Left ventricle myocardium inferior (tissue), 1 donor: Measurements from ENCODE around the gene XRCC5. TPM values are rescaled to one million over a fixed set of nuclear protein-coding genes. Genes with fewer than 3 reads are reported as not detected.
"Not testable (repeated sequence)": the region's sequence is repeated elsewhere in the genome, so short reads cannot be mapped to it uniquely, and the experiment has no call there.

ENCODE experiments used
- DNase-seq: peaks from one replicate; pipeline ENCODE4 v3.0.0-alpha.2; 2020
- H3K27ac ChIP-seq: fragments of 200-600 bp; replicated peaks from 2 replicates; pipeline ENCODE4 v1.8.0; 2021
- H3K27me3 ChIP-seq: fragments of 200-600 bp; 2 replicates; pipeline ENCODE4 v1.8.0; 2021; ENCODE audit warnings: low read depth
- H3K36me3 ChIP-seq: fragments of 200-600 bp; 2 replicates; pipeline ENCODE4 v1.8.0; 2021
- H3K4me1 ChIP-seq: fragments of 200-600 bp; 2 replicates; pipeline ENCODE4 v1.8.0; 2021
- H3K4me3 ChIP-seq: fragments of 200-600 bp; 2 replicates; pipeline ENCODE4 v1.8.0; 2021; ENCODE audit warnings: mild to moderate bottlenecking, moderate library complexity
- H3K9me3 ChIP-seq: fragments of 200-600 bp; replicated peaks from 2 replicates; pipeline ENCODE4 v1.8.0; 2021
- CTCF ChIP-seq: fragments of 200-600 bp; IDR thresholded peaks from 2 replicates; pipeline ENCODE4 v1.8.0; 2021; ENCODE audit warnings: antibody characterized with exemption, mild to moderate bottlenecking, borderline replicate concordance
- intact Hi-C: fragments of 100-400 bp; cut with micrococcal nuclease; formaldehyde crosslinking; loops from one replicate; pipeline ENCODE4 v1.11.0; 2022
- total RNA-seq: library from RNA; stranded (reverse); fragmentation: NEBNext Ultra II Directional; extraction: Animal tissue kit (Norgen Biotek cat#: 25700); gene quantifications from one replicate; pipeline ENCODE4 v1.2.1, GENCODE V29; 2021
- donor health status: DM: no; HTN: yes; CAD: no; lungs with severe emphysema.

The XRCC5 gene
- total RNA-seq, 1 donor from 2014 or later: 110 TPM

DNA sequence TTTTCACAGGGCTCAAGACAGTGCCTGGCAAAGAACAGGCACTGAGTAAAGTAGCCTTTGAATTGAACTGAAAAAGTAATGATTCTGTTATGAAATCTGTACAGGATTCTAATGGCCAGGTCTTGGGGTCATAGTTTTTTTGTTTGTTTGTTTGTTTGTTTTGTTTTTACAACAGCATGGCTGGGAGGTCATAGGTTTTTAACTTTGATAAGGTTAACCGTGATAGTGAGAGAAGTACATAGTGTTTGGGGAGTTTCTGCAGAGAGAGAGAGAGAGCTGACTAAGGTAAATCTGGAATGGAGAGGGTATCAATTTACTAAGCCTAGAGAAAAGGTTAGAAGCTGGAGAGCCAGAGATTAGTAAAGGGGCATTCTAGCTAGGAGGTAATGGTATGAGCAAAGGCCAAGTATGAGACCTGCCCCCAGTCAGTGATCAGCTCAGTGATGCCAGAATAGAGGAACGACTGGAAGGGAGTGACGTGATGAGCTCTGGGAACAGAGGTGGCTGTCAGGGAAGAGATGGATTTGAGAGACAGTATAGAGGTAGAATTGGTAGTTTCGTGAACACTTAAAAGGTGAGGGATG is 25.9 kb downstream of the XRCC5 start:
- Histone ChIP-seq H3K27ac (no peak overlapping the region), H3K4me1 (no peaks in the 10 kb centered on the region), H3K27me3 (no peaks in the 10 kb centered on the region), H3K4me3 (no peak overlapping the region), H3K36me3 (peaks cover 97% of the 10 kb centered on the region), H3K9me3 (no peaks in the 10 kb centered on the region)
- no peak for DNase-seq
- intact Hi-C loops: no loop called here
- TF ChIP-seq CTCF: no peak

DNA sequence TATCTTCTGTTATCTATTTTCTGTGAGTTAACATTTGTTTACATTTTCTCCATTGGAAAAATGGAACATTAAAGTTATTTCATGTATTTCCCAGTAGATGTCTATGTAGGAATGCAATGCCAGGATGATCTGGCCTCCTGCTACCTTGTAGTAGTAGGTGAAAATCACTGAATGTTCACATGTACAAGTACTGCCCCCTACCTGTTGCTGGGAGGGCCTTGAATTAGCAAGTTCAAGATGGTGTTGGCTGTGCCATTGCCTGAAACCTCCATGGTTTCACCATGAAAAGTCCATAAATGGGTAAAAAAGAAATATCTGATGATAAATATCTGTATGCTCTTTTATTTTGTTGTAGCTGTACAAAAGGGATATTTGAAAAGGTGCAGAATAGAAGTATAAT is 30.7 kb downstream of the XRCC5 start:
- H3K4me3 ChIP-seq: no peak overlapping the region
- H3K27me3 ChIP-seq: no peaks in the 10 kb centered on the region
- intact Hi-C loops: no loop called here
- peaks cover 99% of the 10 kb centered on the region for H3K36me3 ChIP-seq
- H3K9me3 ChIP-seq: no peaks in the 10 kb centered on the region
- H3K4me1 ChIP-seq: no peaks in the 10 kb centered on the region
- DNase-seq: no peak
- no peak overlapping the region for H3K27ac ChIP-seq
- TF ChIP-seq CTCF: no peak

- H3K36me3 ChIP-seq: peaks cover 92% of the 10 kb centered on the region
- H3K27me3 ChIP-seq, H3K4me1 ChIP-seq, DNase-seq, intact Hi-C loops, H3K4me3 ChIP-seq, H3K27ac ChIP-seq, H3K9me3 ChIP-seq: not testable (repeated sequence)
These were observed 32.4 kb downstream of the XRCC5 start for GRCh38 chr2:216141516-216141915.

DNA sequence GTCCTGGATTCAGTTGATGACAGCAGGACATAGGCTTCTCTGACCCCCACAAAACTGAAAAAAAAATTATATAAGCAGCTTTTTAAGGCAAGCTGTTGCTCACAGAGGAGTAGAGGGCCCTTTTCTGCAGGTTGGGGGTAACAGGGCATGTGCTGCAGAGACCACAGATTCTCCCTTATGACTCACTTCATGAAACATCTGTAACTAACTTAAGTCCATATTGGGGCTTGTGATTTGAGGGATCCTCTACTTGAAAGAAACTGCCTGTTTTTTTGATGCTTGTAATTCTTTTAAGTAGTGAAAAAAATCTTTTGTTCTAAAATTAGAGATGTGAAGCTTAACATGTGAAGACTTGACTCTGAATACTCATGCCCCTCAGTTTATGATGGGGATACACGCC is 33.4 kb downstream of the XRCC5 start:
- Histone ChIP-seq H3K36me3 (peaks cover 91% of the 10 kb centered on the region), H3K4me3 (no peak overlapping the region), H3K27me3 (no peaks in the 10 kb centered on the region), H3K9me3 (no peaks in the 10 kb centered on the region), H3K27ac (no peak overlapping the region), H3K4me1 (peaks cover 4% of the 10 kb centered on the region)
- intact Hi-C loops: no loop called here
- DNase-seq: no peak
- no peak for TF ChIP-seq CTCF

- TF ChIP-seq CTCF: no peak
- Histone ChIP-seq H3K27ac (no peak overlapping the region), H3K4me1 (peaks cover 4% of the 10 kb centered on the region), H3K4me3 (no peak overlapping the region), H3K9me3 (no peaks in the 10 kb centered on the region), H3K36me3 (peaks cover 91% of the 10 kb centered on the region), H3K27me3 (no peaks in the 10 kb centered on the region)
- no peak for DNase-seq
- intact Hi-C loops: no loop called here
These were observed 35.2 kb downstream of the XRCC5 start for GRCh38 chr2:216144372-216144771.

DNA sequence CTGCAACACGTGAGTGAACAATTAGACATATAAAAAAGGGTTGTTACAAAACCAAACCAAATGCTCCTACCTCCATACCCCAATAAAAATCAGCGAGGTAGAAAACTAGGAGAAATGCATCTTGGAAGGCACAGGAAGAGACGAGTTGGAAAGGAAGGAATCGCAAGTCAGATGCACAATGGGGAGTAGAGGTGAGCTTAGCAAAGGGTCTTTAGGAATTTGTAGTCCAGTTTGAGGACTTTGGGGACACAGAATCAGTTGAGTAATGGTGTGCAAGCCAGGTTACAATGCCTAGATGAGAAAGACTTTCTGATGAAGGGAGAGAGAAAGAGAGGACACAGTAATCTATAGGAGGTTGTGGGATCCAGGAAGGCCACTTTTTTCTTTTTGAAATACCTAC is 35.7 kb downstream of the XRCC5 start:
- no peak overlapping the region for H3K27ac ChIP-seq
- no peak overlapping the region for H3K4me3 ChIP-seq
- DNase-seq: no peak
- peaks cover 91% of the 10 kb centered on the region for H3K36me3 ChIP-seq
- no peak for TF ChIP-seq CTCF
- no peaks in the 10 kb centered on the region for H3K27me3 ChIP-seq
- peaks cover 4% of the 10 kb centered on the region for H3K4me1 ChIP-seq
- no peaks in the 10 kb centered on the region for H3K9me3 ChIP-seq
- intact Hi-C loops: no loop called here
